ENCODE measurements around the gene NUDCD3. TPM values are rescaled to one million over a fixed set of nuclear protein-coding genes. Genes with fewer than 3 reads are reported as not detected.

NUDCD3 gene
- total RNA-seq, 1 donor from 2014 or later, result 43.5 TPM

DNA sequence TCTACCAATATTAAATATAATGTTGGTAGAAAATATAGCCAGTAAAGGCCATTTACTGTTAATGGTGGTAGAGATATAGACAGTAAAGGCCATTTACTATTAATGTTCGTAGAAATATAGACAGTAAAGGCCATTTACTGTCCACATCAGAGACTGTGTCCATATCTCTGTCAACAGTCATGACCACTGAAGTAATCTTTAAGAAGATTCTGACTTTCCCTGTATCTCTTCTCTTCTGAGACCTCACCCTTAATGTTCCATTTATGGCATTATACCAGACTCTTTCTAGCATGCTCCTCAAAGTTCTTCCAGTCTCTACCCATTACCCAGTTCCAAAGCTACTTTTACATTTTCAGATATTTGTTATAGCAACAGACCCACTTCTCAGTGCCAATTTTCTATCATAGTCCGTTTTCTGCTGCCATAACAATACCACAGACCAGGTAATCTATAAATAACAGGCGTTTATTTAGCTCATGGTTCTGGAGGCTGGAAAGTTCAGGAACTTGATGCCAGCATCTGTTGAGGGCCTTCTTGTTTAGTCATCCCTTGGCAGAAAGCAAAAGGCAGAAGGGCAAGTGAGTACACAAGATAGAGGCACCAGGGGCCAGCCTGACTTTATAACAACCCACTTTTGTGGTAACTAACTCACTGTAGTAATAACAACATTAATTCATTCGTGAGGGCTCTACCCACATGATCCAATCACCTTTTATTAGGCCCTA is 7.9 kb upstream of the NUDCD3 start:
- no peak overlapping the region for H3K4me3 ChIP-seq (ENCODE audit: low read depth, low read length)
- TF ChIP-seq, protein P1, sequence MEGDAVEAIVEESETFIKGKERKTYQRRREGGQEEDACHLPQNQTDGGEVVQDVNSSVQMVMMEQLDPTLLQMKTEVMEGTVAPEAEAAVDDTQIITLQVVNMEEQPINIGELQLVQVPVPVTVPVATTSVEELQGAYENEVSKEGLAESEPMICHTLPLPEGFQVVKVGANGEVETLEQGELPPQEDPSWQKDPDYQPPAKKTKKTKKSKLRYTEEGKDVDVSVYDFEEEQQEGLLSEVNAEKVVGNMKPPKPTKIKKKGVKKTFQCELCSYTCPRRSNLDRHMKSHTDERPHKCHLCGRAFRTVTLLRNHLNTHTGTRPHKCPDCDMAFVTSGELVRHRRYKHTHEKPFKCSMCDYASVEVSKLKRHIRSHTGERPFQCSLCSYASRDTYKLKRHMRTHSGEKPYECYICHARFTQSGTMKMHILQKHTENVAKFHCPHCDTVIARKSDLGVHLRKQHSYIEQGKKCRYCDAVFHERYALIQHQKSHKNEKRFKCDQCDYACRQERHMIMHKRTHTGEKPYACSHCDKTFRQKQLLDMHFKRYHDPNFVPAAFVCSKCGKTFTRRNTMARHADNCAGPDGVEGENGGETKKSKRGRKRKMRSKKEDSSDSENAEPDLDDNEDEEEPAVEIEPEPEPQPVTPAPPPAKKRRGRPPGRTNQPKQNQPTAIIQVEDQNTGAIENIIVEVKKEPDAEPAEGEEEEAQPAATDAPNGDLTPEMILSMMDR (conservative IDR thresholded peaks at IDR 0.05; ENCODE audit: low read depth, low read length), result no peak
- no peak for DNase-seq (ENCODE audit: low read depth)

GRCh38 chr7:44497155-44498027 is 6.9 kb upstream of the NUDCD3 start:
- H3K4me3 ChIP-seq (ENCODE audit: low read depth, low read length), result no peak overlapping the region
- no peak for DNase-seq (ENCODE audit: low read depth)
- TF ChIP-seq, protein P1 (conservative IDR thresholded peaks at IDR 0.05; ENCODE audit: low read depth, low read length), result no peak

GRCh38 chr7:44496385-44496784 is 5.9 kb upstream of the NUDCD3 start:
- no peak for DNase-seq (ENCODE audit: low read depth)
- H3K4me3 ChIP-seq (ENCODE audit: low read depth, low read length), result no peak overlapping the region
- TF ChIP-seq, protein P1 (conservative IDR thresholded peaks at IDR 0.05; ENCODE audit: low read depth, low read length), result no peak

GRCh38 chr7:44494960-44495359 is 4.5 kb upstream of the NUDCD3 start:
- H3K4me3 ChIP-seq (ENCODE audit: low read depth, low read length), result no peak overlapping the region
- TF ChIP-seq, protein P1 (conservative IDR thresholded peaks at IDR 0.05; ENCODE audit: low read depth, low read length), result no peak
- no peak for DNase-seq (ENCODE audit: low read depth)

GRCh38 chr7:44491229-44491628 is 771 bp upstream of the NUDCD3 start:
- H3K4me3 ChIP-seq (ENCODE audit: low read depth, low read length), result peak overlapping the region; percentile 92
- no peak for DNase-seq (ENCODE audit: low read depth)
- TF ChIP-seq, protein P1 (conservative IDR thresholded peaks at IDR 0.05; ENCODE audit: low read depth, low read length), result no peak

DNA sequence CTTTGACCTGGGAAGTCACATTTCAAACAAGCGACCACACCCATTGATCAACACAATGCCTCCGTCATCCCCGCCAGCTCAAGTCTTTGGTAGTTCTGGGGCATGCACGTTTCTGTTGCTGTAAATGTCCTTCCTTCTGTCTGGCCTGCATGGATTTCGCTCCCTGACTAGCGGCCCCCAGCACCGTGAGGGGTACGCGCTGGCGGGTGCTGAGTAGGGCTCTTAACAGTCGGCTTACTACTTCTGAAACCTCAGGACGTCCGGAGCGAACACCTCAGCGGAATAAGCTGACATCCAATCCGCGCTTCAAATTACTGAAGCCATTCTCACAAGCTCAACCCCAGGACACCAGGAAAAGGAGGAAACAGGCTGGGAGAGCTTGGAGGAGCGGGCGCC is 505 bp downstream of the NUDCD3 start:
- peak overlapping the region; percentile 92 for H3K4me3 ChIP-seq (ENCODE audit: low read depth, low read length)
- TF ChIP-seq, protein P1 (conservative IDR thresholded peaks at IDR 0.05; ENCODE audit: low read depth, low read length), result no peak
- no peak for DNase-seq (ENCODE audit: low read depth)
